HG03521 (cell line): ENCODE measurements around the gene TBC1D22A.
"Not testable (repeated sequence)": the region's sequence is repeated elsewhere in the genome, so short reads cannot be mapped to it uniquely, and the experiment has no call there.

Experiments
- ATAC-seq: cut with Tn5 transposase; IDR thresholded peaks from one replicate; pipeline ENCODE4 v1.9.1; 2021; ENCODE audit warnings: mild to moderate bottlenecking, moderate library complexity; ENCODE audit not compliant: unreplicated experiment

The TBC1D22A gene

DNA sequence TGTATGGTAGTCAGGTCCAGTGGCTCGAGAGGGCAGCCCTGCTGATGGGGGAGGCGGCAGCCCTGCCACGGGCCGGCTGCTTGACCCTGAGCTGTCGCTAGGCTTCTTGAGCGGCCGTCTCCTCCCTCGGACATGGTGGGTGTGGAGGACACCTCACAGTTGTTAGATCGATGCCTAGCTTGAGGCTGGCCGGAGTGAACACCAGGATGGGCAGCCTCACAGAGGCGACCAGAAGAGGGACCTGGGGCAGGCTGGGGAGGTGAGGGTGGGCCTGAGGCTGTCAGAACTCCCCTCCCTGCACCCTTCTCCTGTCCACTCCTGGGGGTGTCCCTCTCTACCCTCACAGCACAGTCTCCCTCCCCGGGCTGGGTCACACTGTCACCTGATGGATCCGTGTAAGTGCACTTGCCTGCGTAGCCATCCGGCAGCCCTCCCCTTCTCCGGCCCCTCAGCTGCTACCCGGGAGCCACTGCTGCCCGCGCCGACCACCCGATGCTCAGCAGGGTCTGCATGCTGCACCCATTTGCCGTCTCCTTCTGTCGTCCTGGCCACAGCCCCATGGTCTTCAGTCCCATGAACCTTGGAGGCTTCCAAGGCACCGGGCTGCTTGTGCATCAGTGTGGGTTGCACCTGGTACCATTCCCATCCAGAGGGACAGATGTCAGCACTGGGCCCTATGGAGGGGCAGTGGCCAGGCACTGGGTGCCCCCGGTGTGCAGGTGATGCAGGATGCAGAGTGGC is 394.1 kb downstream of the TBC1D22A start:
- ATAC-seq = no peak

GRCh38 chr22:47157093-47157420 is 394.6 kb downstream of the TBC1D22A start:
- no peak for ATAC-seq

DNA sequence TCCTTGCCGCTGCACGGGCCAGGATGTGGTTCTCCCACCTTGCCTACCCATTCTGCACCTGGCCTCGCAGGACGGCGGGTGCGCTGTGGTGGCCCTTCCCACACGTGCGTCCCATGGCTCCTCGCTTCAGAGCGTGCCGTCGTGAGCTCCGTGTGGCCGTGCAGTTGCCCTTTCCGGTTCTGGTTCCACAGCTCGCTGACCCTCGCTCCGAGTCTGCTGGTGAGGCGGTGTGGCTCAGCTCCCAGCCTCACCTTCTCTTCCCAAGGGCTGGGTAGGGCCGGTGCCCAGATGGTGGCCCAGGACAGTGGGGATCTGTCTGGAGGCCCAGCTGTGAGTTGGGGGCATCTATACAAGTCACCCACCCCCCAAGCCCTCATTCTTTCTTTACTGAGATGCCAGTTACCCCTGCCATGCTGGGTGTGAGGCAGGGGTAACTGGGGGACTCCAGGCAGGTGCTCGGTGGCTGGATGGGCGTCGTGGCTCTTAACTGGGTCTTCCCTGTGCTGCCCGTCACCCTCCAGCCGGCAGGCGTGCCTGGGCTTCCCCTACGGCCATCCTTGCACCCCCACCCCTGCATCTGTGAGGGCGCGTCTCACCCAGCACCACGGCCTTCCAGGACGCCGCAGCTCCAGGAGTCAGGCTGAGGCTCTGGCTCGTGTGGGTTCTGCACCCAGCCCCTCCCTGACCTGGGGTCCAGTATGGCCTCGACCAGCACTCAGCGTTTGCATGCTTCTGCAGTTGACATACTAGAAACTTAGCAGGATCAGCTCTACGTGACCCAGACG is 395.2 kb downstream of the TBC1D22A start:
- no peak for ATAC-seq

DNA sequence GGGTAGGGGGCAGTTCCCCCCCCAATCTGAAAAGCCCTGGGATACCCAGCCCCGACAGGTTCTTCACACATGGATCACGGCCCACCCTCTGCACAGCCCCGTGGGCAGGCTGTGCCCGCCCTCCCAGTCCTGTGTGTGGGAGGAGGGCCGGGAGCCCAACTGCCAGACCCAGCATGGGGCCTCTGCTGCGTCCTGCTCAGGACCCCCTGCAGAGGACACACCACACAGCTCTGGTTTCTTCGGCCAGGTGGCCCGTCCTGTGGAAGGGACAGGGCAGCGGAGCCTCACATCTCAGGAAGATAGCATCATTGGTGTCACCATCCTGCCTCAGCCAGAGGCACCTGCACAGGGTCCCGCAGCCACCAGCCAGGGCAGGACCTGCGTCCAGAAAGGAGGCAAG is 396.0 kb downstream of the TBC1D22A start:
- ATAC-seq = no peak

DNA sequence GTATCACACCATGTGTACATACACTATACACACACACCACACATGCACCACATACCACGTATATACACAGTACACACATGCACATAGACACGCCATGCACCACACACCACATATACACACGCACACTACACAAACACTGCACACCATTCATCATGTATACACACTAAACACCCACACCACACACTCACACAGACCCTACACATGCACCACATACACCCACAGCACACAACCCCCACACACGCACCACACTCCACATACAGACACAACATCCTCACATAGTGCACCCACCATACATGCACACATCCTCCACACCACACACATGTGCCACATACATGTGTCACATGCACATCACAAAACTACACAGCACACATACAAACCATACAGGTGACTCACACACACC is 397.1 kb downstream of the TBC1D22A start:
- no peak for ATAC-seq

GRCh38 chr22:47160141-47160541 is 397.7 kb downstream of the TBC1D22A start:
- ATAC-seq = no peak

GRCh38 chr22:47160781-47161520 is 398.5 kb downstream of the TBC1D22A start:
- ATAC-seq = no peak

GRCh38 chr22:47161631-47162030 is 399.2 kb downstream of the TBC1D22A start:
- no peak for ATAC-seq

GRCh38 chr22:47162865-47163264 is 400.4 kb downstream of the TBC1D22A start:
- ATAC-seq = no peak

DNA sequence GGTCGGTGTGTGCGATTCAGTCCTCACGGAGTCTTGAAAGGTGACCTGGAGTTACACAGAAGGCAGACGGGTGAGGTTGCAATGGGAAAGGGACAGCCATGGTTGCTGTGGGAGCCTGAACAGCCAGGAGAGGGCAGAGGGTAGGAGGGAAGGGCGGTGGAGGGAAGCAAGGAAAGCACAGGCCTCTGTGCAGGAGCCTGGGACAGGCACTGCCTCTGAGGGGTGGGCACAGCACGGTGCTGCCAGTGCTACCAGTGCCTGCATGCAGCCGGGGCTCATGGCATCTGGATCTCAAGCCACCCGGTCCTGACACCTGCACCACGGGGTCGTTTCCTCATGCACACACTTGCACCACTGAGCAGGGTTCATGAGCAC is 401.0 kb downstream of the TBC1D22A start:
- no peak for ATAC-seq

DNA sequence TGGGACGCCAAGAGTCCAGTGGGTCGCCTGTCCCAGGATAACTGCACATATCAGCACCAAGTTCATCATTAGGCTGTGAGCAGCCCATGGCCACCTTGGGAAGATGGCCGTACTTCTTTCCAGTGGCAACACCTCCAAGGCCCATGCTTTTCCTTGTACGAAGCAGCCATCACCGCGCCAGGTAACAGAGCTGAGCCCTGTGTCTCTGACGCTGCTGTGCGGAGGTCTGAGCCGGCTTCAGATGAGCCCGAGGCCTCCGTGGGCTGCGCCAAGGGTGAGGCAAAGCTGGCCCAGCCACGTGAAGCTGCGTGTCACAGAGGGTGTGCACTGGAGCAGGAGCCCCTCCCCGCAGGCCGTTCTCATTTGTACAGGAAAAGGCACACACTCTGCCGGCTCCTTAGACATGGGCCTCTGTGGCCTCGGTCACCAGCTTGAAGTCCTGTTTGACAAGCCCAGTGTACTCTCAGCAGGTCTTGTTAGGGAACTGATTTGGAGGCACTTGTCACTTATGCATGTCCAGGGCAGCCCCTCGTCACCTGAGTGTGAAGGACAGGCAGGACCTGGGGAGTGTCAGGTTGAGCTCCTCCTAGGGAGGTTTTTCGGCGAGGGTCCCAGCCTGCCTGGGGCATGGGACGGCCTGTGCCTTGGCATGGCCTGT is 401.5 kb downstream of the TBC1D22A start:
- no peak for ATAC-seq

GRCh38 chr22:47164514-47165337 is 402.3 kb downstream of the TBC1D22A start:
- no peak for ATAC-seq

GRCh38 chr22:47165338-47166032 is 403.0 kb downstream of the TBC1D22A start:
- no peak for ATAC-seq

DNA sequence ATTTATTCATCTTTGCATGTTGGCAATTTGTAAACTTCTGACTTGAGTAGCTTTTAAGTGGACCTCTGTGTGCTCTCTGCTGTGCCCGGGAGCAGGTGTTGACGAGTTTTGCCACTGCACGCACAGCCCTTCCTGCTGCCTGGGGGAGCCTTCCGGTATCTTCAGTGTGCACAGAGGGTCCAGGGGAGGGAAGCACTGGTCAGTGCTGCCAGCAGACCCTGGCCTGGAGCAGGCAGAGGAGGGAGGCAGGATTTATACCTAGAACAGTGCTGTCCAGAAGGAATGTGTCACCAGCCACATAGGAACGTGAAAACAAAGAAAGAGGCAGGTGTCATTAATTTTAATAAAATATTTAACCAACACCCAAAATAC is 403.6 kb downstream of the TBC1D22A start:
- ATAC-seq = no peak

DNA sequence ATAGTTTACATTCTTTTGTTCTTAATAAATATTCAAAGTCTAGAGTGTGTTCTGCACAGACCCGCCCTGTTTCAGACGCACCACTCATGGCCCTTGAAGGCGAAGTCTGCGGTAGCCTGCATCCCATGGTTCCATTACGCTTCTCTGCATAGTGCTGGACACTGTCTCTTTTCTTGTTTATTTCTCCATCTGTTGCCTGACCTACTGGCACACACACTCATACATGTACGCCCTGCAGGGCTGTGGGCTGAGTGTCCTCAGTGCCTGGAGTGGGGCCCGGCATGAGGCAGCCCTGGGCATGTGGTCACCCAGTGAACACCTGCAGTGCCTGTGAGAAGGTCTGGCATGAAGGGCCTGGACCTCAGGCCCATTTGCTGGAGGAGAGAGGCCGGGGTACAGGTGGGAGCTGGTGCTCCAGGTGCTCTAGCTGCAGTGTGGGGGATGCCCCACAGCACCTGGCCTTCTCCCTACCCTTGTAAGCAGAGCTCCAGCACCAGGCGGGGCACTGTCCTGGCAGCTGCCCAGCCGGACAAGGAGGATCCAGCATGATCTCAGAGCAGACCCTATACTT is 404.1 kb downstream of the TBC1D22A start:
- ATAC-seq = no peak

GRCh38 chr22:47167056-47167455 is 404.6 kb downstream of the TBC1D22A start:
- no peak for ATAC-seq

GRCh38 chr22:47167921-47168320 is 405.5 kb downstream of the TBC1D22A start:
- ATAC-seq = not testable (repeated sequence)

DNA sequence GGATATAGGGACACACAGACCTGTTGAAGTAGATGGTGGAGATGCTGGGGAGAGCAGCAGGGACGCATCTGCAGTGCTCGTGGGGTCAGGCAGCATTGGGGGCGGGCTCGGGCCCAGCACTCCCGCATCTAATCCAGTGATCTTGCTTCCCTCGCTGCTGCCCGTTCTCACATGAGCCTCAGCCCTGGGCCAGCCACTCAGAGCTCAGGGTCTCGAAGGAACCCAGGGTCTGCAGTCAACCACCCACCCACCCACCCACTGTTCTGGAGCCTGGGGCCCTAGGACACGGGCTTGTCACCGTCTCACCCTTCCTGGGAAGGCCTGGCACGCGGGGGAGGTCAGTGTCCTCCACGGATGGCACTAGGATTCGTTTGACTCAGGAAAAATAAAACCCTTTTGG is 406.0 kb downstream of the TBC1D22A start:
- ATAC-seq = no peak
